GM06990 (cell line): ENCODE data around the gene MRPL30.

Experiments used
- DNase-seq: peaks from one replicate; pipeline ENCODE4 v3.0.0-alpha.2; 2011; ENCODE audit not compliant: insufficient read length; ENCODE audit errors: extremely low read depth
- H3K27me3 ChIP-seq: replicated peaks from 2 replicates; pipeline ENCODE4 v1.6.0; 2011; ENCODE audit warnings: low read length; ENCODE audit not compliant: control insufficient read depth, insufficient read depth
- H3K36me3 ChIP-seq: 2 replicates; pipeline ENCODE4 v1.5.1; 2011; ENCODE audit warnings: low read length; ENCODE audit not compliant: control insufficient read depth, insufficient read depth
- H3K4me3 ChIP-seq: replicated peaks from 2 replicates; pipeline ENCODE4 v1.5.1; 2011; ENCODE audit warnings: low read depth, mild to moderate bottlenecking, control low read depth, low read length
- TF ChIP-seq, protein P1 (sequence below): IDR thresholded peaks from 2 replicates; pipeline ENCODE4 v1.5.1; 2011; ENCODE audit warnings: low read length, control low read depth, mild to moderate bottlenecking, inconsistent platforms; ENCODE audit not compliant: insufficient read depth, poor library complexity, severe bottlenecking

The MRPL30 gene

GRCh38 chr2:99171377-99172140, 9.4 kb upstream of the MRPL30 start:
- TF ChIP-seq, protein P1, sequence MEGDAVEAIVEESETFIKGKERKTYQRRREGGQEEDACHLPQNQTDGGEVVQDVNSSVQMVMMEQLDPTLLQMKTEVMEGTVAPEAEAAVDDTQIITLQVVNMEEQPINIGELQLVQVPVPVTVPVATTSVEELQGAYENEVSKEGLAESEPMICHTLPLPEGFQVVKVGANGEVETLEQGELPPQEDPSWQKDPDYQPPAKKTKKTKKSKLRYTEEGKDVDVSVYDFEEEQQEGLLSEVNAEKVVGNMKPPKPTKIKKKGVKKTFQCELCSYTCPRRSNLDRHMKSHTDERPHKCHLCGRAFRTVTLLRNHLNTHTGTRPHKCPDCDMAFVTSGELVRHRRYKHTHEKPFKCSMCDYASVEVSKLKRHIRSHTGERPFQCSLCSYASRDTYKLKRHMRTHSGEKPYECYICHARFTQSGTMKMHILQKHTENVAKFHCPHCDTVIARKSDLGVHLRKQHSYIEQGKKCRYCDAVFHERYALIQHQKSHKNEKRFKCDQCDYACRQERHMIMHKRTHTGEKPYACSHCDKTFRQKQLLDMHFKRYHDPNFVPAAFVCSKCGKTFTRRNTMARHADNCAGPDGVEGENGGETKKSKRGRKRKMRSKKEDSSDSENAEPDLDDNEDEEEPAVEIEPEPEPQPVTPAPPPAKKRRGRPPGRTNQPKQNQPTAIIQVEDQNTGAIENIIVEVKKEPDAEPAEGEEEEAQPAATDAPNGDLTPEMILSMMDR = no peak
- H3K27me3 ChIP-seq = no peaks in the 10 kb centered on the region
- H3K36me3 ChIP-seq = peaks cover 7% of the 10 kb centered on the region
- DNase-seq = no peak
- H3K4me3 ChIP-seq = no peak overlapping the region

GRCh38 chr2:99181624-99182000, 628 bp downstream of the MRPL30 start:
- DNase-seq = no peak
- TF ChIP-seq, protein P1 = no peak
- Histone ChIP-seq H3K36me3 (no peaks in the 10 kb centered on the region), H3K4me3 (peak overlapping the region; percentile 99), H3K27me3 (no peaks in the 10 kb centered on the region)

DNA sequence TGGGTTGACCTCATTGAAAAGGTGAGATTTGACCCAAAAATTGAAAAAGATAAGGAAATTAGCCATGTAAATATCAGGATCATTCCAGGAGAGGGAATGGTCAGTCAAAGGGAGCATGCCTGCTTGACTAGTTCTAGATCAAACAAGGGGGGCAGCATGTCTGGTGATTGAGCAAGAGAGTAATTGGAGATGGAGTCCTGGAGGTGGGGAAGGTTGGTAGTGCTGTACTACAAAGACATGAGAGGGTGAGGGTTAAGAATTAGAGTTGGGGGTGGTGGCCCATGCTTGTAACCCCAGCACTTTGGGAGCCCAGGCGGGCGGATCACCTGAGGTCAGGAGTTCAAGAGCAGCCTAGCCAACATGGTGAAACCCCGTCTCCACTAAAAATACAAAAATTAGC, 2.0 kb downstream of the MRPL30 start:
- no peaks in the 10 kb centered on the region for H3K27me3 ChIP-seq
- H3K4me3 ChIP-seq = no peak overlapping the region
- H3K36me3 ChIP-seq = peaks cover 1% of the 10 kb centered on the region
- TF ChIP-seq, protein P1 = no peak
- DNase-seq = no peak

DNA sequence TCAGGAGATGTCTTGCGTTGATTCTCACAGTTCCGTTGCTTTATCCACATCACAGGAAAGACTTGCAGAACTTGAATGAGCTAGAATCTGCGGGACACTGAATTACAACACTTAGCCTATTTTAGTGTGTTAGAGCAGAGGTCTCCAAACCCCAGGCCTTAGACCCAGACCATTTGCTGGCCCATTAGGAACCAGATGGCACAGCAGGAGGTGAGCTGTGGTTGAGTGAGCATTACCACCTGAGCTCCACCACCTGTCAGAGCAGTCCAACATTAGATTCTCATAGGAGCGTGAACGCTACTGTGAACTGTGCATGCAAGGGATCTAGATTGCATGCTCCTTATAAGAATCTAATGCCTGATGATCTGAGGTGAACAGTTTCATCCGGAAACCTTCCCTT, 3.8 kb downstream of the MRPL30 start:
- no peak for DNase-seq
- TF ChIP-seq, protein P1 = no peak
- no peak overlapping the region for H3K4me3 ChIP-seq
- no peaks in the 10 kb centered on the region for H3K27me3 ChIP-seq
- H3K36me3 ChIP-seq = peaks cover 1% of the 10 kb centered on the region

DNA sequence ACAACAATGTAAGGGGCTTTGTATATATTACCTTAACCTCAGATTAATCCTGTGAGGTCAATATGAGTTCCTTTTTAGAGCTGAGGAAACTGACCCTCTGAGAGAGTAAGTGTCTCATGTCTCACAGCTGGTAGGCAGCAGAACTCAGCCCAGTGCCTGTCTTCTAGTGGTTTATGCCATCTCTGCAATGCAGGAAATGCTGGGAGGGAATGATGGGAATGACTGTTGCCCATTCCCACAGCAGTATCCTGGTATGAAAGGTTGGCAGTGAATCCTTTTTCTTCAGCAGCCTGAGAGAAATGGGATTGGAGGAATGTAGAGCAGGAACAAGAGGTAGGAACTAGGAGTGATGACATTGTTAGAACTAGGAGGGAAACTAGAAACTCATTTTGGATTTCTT, 6.0 kb downstream of the MRPL30 start:
- Histone ChIP-seq H3K36me3 (peaks cover 3% of the 10 kb centered on the region), H3K4me3 (no peak overlapping the region), H3K27me3 (no peaks in the 10 kb centered on the region)
- TF ChIP-seq, protein P1 = no peak
- no peak for DNase-seq
